ENCODE measurements around the gene CCDC149. TPM values are rescaled to one million over a fixed set of nuclear protein-coding genes. Genes with fewer than 3 reads are reported as not detected.

CCDC149 gene
- total and polyA plus RNA-seq, 2 donors (not counting 1 experiment from before 2014, with no cell fraction given) = not detected

GRCh38 chr4:24820541-24820940 lies 92.3 kb downstream of the CCDC149 start:
- intact Hi-C loops (cut with micrococcal nuclease) = no loop called here
- DNase-seq = no peak
- POLR2A ChIA-PET = no interaction called here
- Histone ChIP-seq H3K9ac (ENCODE audit: low read length) (no peak overlapping the region), H3K9me3 (ENCODE audit: control extremely low read depth in 1 of 3, control insufficient read depth in 2 of 3, insufficient read depth in 1 of 3, low read length in 2 of 3) (peaks cover 0 to 5% (median 0%) of the 10 kb centered on the region in 3 donors), H3K79me2 (ENCODE audit: control insufficient read depth, insufficient read depth, low read length) (no peaks in the 10 kb centered on the region), H3K4me1 (ENCODE audit: control insufficient read depth in 2 of 2, insufficient read depth in 2 of 2, low read length in 2 of 2) (no peaks in the 10 kb centered on the region), H3K27me3 (replicated peaks in 1 of 4; ENCODE audit: control extremely low read depth in 1 of 4, control insufficient read depth in 3 of 4, insufficient read depth in 4 of 4, low read length in 3 of 4) (no peaks in the 10 kb centered on the region), H2AFZ (ENCODE audit: insufficient read depth, low read depth, low read length, poor library complexity, severe bottlenecking) (no peak overlapping the region), H3K4me3 (ENCODE audit: control extremely low read depth in 1 of 5, extremely low read depth in 1 of 5, insufficient read depth in 1 of 5, low read depth in 2 of 5, low read length in 4 of 5) (no peak overlapping the region), H4K20me1 (ENCODE audit: control insufficient read depth, insufficient read depth, low read length, poor library complexity, severe bottlenecking) (no peaks in the 10 kb centered on the region), H3K36me3 (replicated peaks in 1 of 2; ENCODE audit: control extremely low read depth in 1 of 2, control insufficient read depth in 1 of 2, extremely low read depth in 1 of 2, insufficient read depth in 2 of 2, low read length in 1 of 2) (no peaks in the 10 kb centered on the region), H3K27ac (ENCODE audit: low read length in 2 of 2) (no peak overlapping the region), H3K4me2 (replicated peaks; ENCODE audit: low read depth, low read length, poor library complexity, severe bottlenecking) (no peak overlapping the region)
- CTCF ChIA-PET = no interaction called here
- ATAC-seq (ENCODE audit: low read depth) = no peak
- Mint-ChIP-seq H3K27me3 (no peaks in the 10 kb centered on the region), H3K9me3 (ENCODE audit: insufficient read depth) (no peaks in the 10 kb centered on the region), H3K4me3 (no peak overlapping the region), H3K4me1 (no peaks in the 10 kb centered on the region), H3K27ac (no peak overlapping the region)
- TF ChIP-seq EZH2 (IDR thresholded peaks at IDR 0.05; ENCODE audit: borderline replicate concordance, insufficient read depth, low read depth, low read length, poor library complexity, severe bottlenecking) = no peak
- TF ChIP-seq, protein P1, sequence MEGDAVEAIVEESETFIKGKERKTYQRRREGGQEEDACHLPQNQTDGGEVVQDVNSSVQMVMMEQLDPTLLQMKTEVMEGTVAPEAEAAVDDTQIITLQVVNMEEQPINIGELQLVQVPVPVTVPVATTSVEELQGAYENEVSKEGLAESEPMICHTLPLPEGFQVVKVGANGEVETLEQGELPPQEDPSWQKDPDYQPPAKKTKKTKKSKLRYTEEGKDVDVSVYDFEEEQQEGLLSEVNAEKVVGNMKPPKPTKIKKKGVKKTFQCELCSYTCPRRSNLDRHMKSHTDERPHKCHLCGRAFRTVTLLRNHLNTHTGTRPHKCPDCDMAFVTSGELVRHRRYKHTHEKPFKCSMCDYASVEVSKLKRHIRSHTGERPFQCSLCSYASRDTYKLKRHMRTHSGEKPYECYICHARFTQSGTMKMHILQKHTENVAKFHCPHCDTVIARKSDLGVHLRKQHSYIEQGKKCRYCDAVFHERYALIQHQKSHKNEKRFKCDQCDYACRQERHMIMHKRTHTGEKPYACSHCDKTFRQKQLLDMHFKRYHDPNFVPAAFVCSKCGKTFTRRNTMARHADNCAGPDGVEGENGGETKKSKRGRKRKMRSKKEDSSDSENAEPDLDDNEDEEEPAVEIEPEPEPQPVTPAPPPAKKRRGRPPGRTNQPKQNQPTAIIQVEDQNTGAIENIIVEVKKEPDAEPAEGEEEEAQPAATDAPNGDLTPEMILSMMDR (IDR thresholded peaks at IDR 0.05) = no peak

- Mint-ChIP-seq H3K27ac (no peak overlapping the region), H3K4me1 (no peaks in the 10 kb centered on the region), H3K4me3 (no peak overlapping the region), H3K9me3 (ENCODE audit: insufficient read depth) (peaks cover 2% of the 10 kb centered on the region), H3K27me3 (no peaks in the 10 kb centered on the region)
- ChIA-PET POLR2A (no interaction called here), CTCF (interaction anchor here (0.9 kb wide), 1 partner anchor 9 kb away, joined by 4 read pairs; no protein-coding TSS in a partner anchor)
- H3K4me1 ChIP-seq (ENCODE audit: control insufficient read depth in 2 of 2, insufficient read depth in 2 of 2, low read length in 2 of 2) = no peaks in the 10 kb centered on the region
- H3K27me3 ChIP-seq (replicated peaks in 1 of 4; ENCODE audit: control extremely low read depth in 1 of 4, control insufficient read depth in 3 of 4, insufficient read depth in 4 of 4, low read length in 3 of 4) = no peaks in the 10 kb centered on the region
- H3K79me2 ChIP-seq (ENCODE audit: control insufficient read depth, insufficient read depth, low read length) = no peaks in the 10 kb centered on the region
- ATAC-seq (ENCODE audit: low read depth) = no peak
- DNase-seq = no peak
- TF ChIP-seq EZH2 (IDR thresholded peaks at IDR 0.05; ENCODE audit: borderline replicate concordance, insufficient read depth, low read depth, low read length, poor library complexity, severe bottlenecking) = no peak
- TF ChIP-seq, protein P1 (IDR thresholded peaks at IDR 0.05) = no peak
- intact Hi-C loops (cut with micrococcal nuclease) = no loop called here
- WGBS (ENCODE audit: insufficient coverage) = 90% methylated on average over 18 of the region's 18 CpGs
- H3K4me2 ChIP-seq (replicated peaks; ENCODE audit: low read depth, low read length, poor library complexity, severe bottlenecking) = no peak overlapping the region
- H3K36me3 ChIP-seq (replicated peaks in 1 of 2; ENCODE audit: control extremely low read depth in 1 of 2, control insufficient read depth in 1 of 2, extremely low read depth in 1 of 2, insufficient read depth in 2 of 2, low read length in 1 of 2) = no peaks in the 10 kb centered on the region
- H3K9me3 ChIP-seq (ENCODE audit: control extremely low read depth in 1 of 3, control insufficient read depth in 2 of 3, insufficient read depth in 1 of 3, low read length in 2 of 3) = peaks cover 0 to 5% (median 0%) of the 10 kb centered on the region in 3 donors
- no peak overlapping the region for H3K4me3 ChIP-seq (ENCODE audit: control extremely low read depth in 1 of 5, extremely low read depth in 1 of 5, insufficient read depth in 1 of 5, low read depth in 2 of 5, low read length in 4 of 5)
- H4K20me1 ChIP-seq (ENCODE audit: control insufficient read depth, insufficient read depth, low read length, poor library complexity, severe bottlenecking) = no peaks in the 10 kb centered on the region
- H3K27ac ChIP-seq (ENCODE audit: low read length in 2 of 2) = no peak overlapping the region
- no peak overlapping the region for H2AFZ ChIP-seq (ENCODE audit: insufficient read depth, low read depth, low read length, poor library complexity, severe bottlenecking)
- no peak overlapping the region for H3K9ac ChIP-seq (ENCODE audit: low read length)
These were observed 96.0 kb downstream of the CCDC149 start for GRCh38 chr4:24816797-24817196.
